GF-D8 (cell line): ENCODE data around the gene ZFP57.

Source experiments
- DNase-seq: peaks from one replicate; lab custom pipeline; 2025; lab: John Stamatoyannopoulos, UW

The ZFP57 gene

GRCh38 chr6:29680904-29681303 lies at the start of gene ZFP57:
Gene ZFP57 (minus strand): TSS chr6:29681152. CDS start chr6:29677003, 4,149 bp downstream.
- no peak for DNase-seq

GRCh38 chr6:29730575-29731126 lies 49.7 kb upstream of the ZFP57 start:
- no peak for DNase-seq

- DNase-seq: no peak
Measured at GRCh38 chr6:29729774-29730328, 48.9 kb upstream of the ZFP57 start.

- no peak for DNase-seq
Measured at GRCh38 chr6:29728875-29729270, 47.9 kb upstream of the ZFP57 start.

- DNase-seq: no peak
Measured at GRCh38 chr6:29728173-29728874, 47.4 kb upstream of the ZFP57 start.

- no peak for DNase-seq
Measured at GRCh38 chr6:29727637-29728036, 46.7 kb upstream of the ZFP57 start.

- no peak for DNase-seq
Measured at GRCh38 chr6:29726571-29727194, 45.7 kb upstream of the ZFP57 start.

- no peak for DNase-seq
Measured at GRCh38 chr6:29726001-29726400, 45.0 kb upstream of the ZFP57 start.

GRCh38 chr6:29724937-29725869 lies 44.3 kb upstream of the ZFP57 start:
- no peak for DNase-seq

- DNase-seq: no peak
Measured at GRCh38 chr6:29723666-29724588, 43.0 kb upstream of the ZFP57 start.

GRCh38 chr6:29723262-29723665 lies 42.3 kb upstream of the ZFP57 start, which contains the start of gene HLA-F:
Gene HLA-F (plus strand): TSS chr6:29723434. CDS start chr6:29723464, 30 bp downstream.
- DNase-seq: no peak

GRCh38 chr6:29720863-29721262 lies 39.9 kb upstream of the ZFP57 start:
- DNase-seq: no peak

GRCh38 chr6:29710281-29710941 lies 29.5 kb upstream of the ZFP57 start:
- no peak for DNase-seq

GRCh38 chr6:29709188-29709587 lies 28.2 kb upstream of the ZFP57 start:
- no peak for DNase-seq

GRCh38 chr6:29708432-29709179 lies 27.7 kb upstream of the ZFP57 start:
- DNase-seq: no peak

GRCh38 chr6:29705389-29706231 lies 24.7 kb upstream of the ZFP57 start:
- no peak for DNase-seq

- DNase-seq: no peak
Measured at GRCh38 chr6:29702519-29703103, 21.7 kb upstream of the ZFP57 start.
